Measurements from ENCODE around the gene CETN2. TPM values are rescaled to one million over a fixed set of nuclear protein-coding genes. Genes with fewer than 3 reads are reported as not detected.
"Not testable (repeated sequence)": the region's sequence is repeated elsewhere in the genome, so short reads cannot be mapped to it uniquely, and the experiment has no call there.

Gene CETN2
- total and polyA plus RNA-seq, 7 experiments from 2014 or later: 7.0 to 28.2 (median 8.2) TPM

DNA sequence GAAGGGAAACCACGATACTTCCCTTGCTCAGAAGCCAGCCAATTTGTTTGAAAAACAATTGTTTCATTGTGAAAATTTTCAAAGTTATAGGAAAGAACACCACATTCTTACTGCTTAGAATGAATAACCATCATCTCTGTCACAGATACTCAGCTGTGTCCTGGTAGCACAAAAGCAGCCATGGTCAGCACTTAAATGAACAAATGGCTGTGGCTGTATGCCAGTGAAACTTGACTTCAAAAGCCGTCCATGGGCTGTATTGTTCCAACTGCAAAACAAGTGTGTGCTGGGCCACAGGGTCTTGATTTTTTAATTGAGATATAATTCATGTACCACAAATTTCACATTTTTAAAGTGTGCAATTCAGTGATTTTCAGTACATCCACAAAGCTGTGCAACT, 19.9 kb upstream of the CETN2 start:
- POLR2A ChIA-PET: interaction anchor here (0.6 kb wide), 1 partner anchor 1453 kb away, joined by 5 read pairs; the partner anchor contains the start of gene VMA21
- H3K27ac ChIP-seq (ENCODE audit: low read depth, low read length): no peak overlapping the region
- no peak for ATAC-seq
- peaks cover 0 to 5% (median 4%) of the 10 kb centered on the region in 3 experiments for H3K36me3 ChIP-seq (ENCODE audit: control insufficient read depth in 2 of 3, insufficient read depth in 3 of 3, low read length in 3 of 3)
- Mint-ChIP-seq H3K4me1 (peaks cover 0 to 11% (median 0%) of the 10 kb centered on the region in 7 donors), H3K27ac (no peak overlapping the region), H3K4me3 (no peak overlapping the region), H3K27me3 (no peaks in the 10 kb centered on the region), H3K36me3 (peaks cover 9 to 32% (median 23%) of the 10 kb centered on the region in 5 donors), H3K9me3 (no peaks in the 10 kb centered on the region)
- H3K27me3 ChIP-seq (ENCODE audit: control insufficient read depth in 2 of 2, insufficient read depth in 2 of 2, low read length in 2 of 2): no peaks in the 10 kb centered on the region
- intact Hi-C loops (cut with micrococcal nuclease): no loop called here
- no peak for DNase-seq
- CTCF ChIA-PET: no interaction called here
- no peak overlapping the region for H3K4me3 ChIP-seq (ENCODE audit: low read length)
- H3K9me3 ChIP-seq (ENCODE audit: control insufficient read depth in 2 of 3, low read length in 3 of 3): no peaks in the 10 kb centered on the region
- no peaks in the 10 kb centered on the region for H3K4me1 ChIP-seq (ENCODE audit: control insufficient read depth in 2 of 2, insufficient read depth in 2 of 2, low read length in 2 of 2)

- Histone ChIP-seq H3K9me3 (ENCODE audit: control insufficient read depth in 2 of 3, low read length in 3 of 3) (no peaks in the 10 kb centered on the region), H3K27me3 (ENCODE audit: control insufficient read depth in 2 of 2, insufficient read depth in 2 of 2, low read length in 2 of 2) (no peaks in the 10 kb centered on the region), H3K4me1 (ENCODE audit: control insufficient read depth in 2 of 2, insufficient read depth in 2 of 2, low read length in 2 of 2) (no peaks in the 10 kb centered on the region), H3K27ac (ENCODE audit: low read depth, low read length) (no peak overlapping the region), H3K36me3 (ENCODE audit: control insufficient read depth in 2 of 3, insufficient read depth in 3 of 3, low read length in 3 of 3) (peaks cover 0 to 5% (median 0%) of the 10 kb centered on the region in 3 experiments), H3K4me3 (ENCODE audit: low read length) (no peak overlapping the region)
- no peak for ATAC-seq
- Mint-ChIP-seq H3K4me3 (no peak overlapping the region), H3K36me3 (peaks cover 7 to 21% (median 14%) of the 10 kb centered on the region in 5 donors), H3K27me3 (no peaks in the 10 kb centered on the region), H3K4me1 (peaks cover 0 to 11% (median 0%) of the 10 kb centered on the region in 7 donors), H3K27ac (no peak overlapping the region), H3K9me3 (no peaks in the 10 kb centered on the region)
- DNase-seq: no peak
- POLR2A ChIA-PET: no interaction called here
- CTCF ChIA-PET: no interaction called here
- intact Hi-C loops (cut with micrococcal nuclease): no loop called here
Measured at GRCh38 chrX:152847281-152847680, 16.7 kb upstream of the CETN2 start.

DNA sequence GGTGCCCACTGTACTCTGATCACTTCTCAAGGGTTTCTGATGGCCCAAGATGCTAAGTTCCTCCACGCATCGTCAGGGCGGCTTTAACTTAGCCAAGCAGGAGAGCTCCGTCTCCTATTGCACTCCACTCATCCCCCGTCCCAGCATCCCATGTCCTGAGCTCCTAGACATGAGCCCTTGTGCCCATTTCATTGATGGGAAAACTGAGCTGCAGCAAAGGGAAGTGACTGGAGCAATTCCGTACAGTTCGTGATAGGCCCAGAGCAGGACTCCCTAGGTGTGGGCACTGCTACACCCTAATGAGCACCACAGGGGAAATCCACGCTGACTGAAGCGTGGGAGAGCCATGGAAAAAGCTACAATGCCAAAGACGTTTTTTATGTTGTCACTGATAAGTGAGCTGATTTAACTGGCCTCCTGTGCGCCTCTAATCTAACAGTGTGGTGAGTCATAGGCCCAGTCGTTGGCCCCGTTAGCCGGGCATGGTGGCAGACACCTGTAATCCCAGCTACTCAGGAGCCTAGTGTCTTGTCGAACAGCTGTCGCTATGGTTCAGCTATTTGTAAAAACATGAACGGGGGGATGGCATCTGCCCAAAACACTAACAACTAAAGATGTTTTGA, 15.2 kb upstream of the CETN2 start:
- intact Hi-C loops (cut with micrococcal nuclease): no loop called here
- peaks cover 0 to 5% (median 0%) of the 10 kb centered on the region in 3 experiments for H3K36me3 ChIP-seq (ENCODE audit: control insufficient read depth in 2 of 3, insufficient read depth in 3 of 3, low read length in 3 of 3)
- CTCF ChIA-PET: no interaction called here
- Mint-ChIP-seq H3K27me3 (no peaks in the 10 kb centered on the region), H3K27ac (no peak overlapping the region), H3K36me3 (peaks cover 0 to 10% (median 6%) of the 10 kb centered on the region in 5 donors), H3K9me3 (no peaks in the 10 kb centered on the region), H3K4me3 (no peak overlapping the region), H3K4me1 (peaks cover 0 to 7% (median 0%) of the 10 kb centered on the region in 7 donors)
- H3K4me1 ChIP-seq (ENCODE audit: control insufficient read depth in 2 of 2, insufficient read depth in 2 of 2, low read length in 2 of 2): no peaks in the 10 kb centered on the region
- DNase-seq (no peak), ATAC-seq (no peak)
- POLR2A ChIA-PET: no interaction called here
- no peak overlapping the region for H3K4me3 ChIP-seq (ENCODE audit: low read length)
- H3K27me3 ChIP-seq (ENCODE audit: control insufficient read depth in 2 of 2, insufficient read depth in 2 of 2, low read length in 2 of 2): no peaks in the 10 kb centered on the region
- H3K27ac ChIP-seq (ENCODE audit: low read depth, low read length): no peak overlapping the region
- no peaks in the 10 kb centered on the region for H3K9me3 ChIP-seq (ENCODE audit: control insufficient read depth in 2 of 3, low read length in 3 of 3)

GRCh38 chrX:152844256-152844655, 13.7 kb upstream of the CETN2 start:
- Mint-ChIP-seq H3K27me3 (no peaks in the 10 kb centered on the region), H3K4me3 (no peak overlapping the region), H3K9me3 (no peaks in the 10 kb centered on the region), H3K36me3 (peaks cover 0 to 9% (median 8%) of the 10 kb centered on the region in 5 donors), H3K27ac (no peak overlapping the region), H3K4me1 (peaks cover 0 to 11% (median 6%) of the 10 kb centered on the region in 7 donors)
- no peak for DNase-seq
- Histone ChIP-seq H3K9me3 (ENCODE audit: control insufficient read depth in 2 of 3, low read length in 3 of 3) (no peaks in the 10 kb centered on the region), H3K4me1 (ENCODE audit: control insufficient read depth in 2 of 2, insufficient read depth in 2 of 2, low read length in 2 of 2) (no peaks in the 10 kb centered on the region), H3K36me3 (ENCODE audit: control insufficient read depth in 2 of 3, insufficient read depth in 3 of 3, low read length in 3 of 3) (no peaks in the 10 kb centered on the region), H3K27ac (ENCODE audit: low read depth, low read length) (no peak overlapping the region), H3K27me3 (ENCODE audit: control insufficient read depth in 2 of 2, insufficient read depth in 2 of 2, low read length in 2 of 2) (no peaks in the 10 kb centered on the region), H3K4me3 (ENCODE audit: low read length) (no peak overlapping the region)
- ChIA-PET CTCF (no interaction called here), POLR2A (no interaction called here)
- intact Hi-C loops (cut with micrococcal nuclease): no loop called here
- ATAC-seq: no peak

GRCh38 chrX:152843852-152844251, 13.3 kb upstream of the CETN2 start:
- H3K27me3 ChIP-seq (ENCODE audit: control insufficient read depth in 2 of 2, insufficient read depth in 2 of 2, low read length in 2 of 2): no peaks in the 10 kb centered on the region
- no peaks in the 10 kb centered on the region for H3K4me1 ChIP-seq (ENCODE audit: control insufficient read depth in 2 of 2, insufficient read depth in 2 of 2, low read length in 2 of 2)
- H3K27ac ChIP-seq (ENCODE audit: low read depth, low read length): no peak overlapping the region
- H3K9me3 ChIP-seq (ENCODE audit: control insufficient read depth in 2 of 3, low read length in 3 of 3): no peaks in the 10 kb centered on the region
- Mint-ChIP-seq H3K4me1 (peaks cover 0 to 13% (median 6%) of the 10 kb centered on the region in 7 donors), H3K27ac (no peak overlapping the region), H3K4me3 (no peak overlapping the region), H3K9me3 (no peaks in the 10 kb centered on the region), H3K27me3 (no peaks in the 10 kb centered on the region), H3K36me3 (peaks cover 0 to 12% (median 8%) of the 10 kb centered on the region in 5 donors)
- ChIA-PET POLR2A (no interaction called here), CTCF (no interaction called here)
- intact Hi-C loops (cut with micrococcal nuclease): no loop called here
- H3K36me3 ChIP-seq (ENCODE audit: control insufficient read depth in 2 of 3, insufficient read depth in 3 of 3, low read length in 3 of 3): no peaks in the 10 kb centered on the region
- ATAC-seq: no peak
- no peak for DNase-seq
- no peak overlapping the region for H3K4me3 ChIP-seq (ENCODE audit: low read length)

DNA sequence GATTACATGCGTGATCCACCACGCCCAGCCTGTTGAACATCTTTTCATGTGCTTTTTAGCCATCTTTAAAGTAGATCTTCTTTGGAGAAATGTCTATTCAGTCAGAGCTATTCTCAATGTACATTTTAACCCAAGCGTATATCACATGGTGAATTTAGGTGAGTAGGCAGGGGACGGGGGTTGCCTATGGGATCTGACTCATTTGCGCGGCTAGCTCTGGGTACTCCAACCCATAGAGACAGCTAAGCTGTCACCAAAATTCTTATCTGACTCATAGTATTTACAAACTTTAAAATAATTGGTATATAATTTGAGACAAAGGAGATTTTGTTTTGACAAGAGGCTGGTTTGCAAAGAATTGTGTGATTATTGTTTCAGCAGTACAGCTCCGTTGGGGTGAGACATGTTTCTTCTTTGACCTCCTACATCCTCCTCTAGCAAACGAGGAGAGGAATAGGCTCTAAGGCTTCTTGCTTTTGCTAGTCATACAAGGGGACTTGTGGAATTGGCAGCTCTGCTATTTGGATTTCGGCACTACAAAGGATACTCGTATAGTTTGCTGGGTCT, 12.3 kb upstream of the CETN2 start:
- H3K36me3 ChIP-seq (ENCODE audit: control insufficient read depth in 2 of 3, insufficient read depth in 3 of 3, low read length in 3 of 3): no peaks in the 10 kb centered on the region
- Mint-ChIP-seq H3K9me3 (no peaks in the 10 kb centered on the region), H3K4me3 (no peak overlapping the region), H3K36me3 (peaks cover 0 to 12% (median 4%) of the 10 kb centered on the region in 5 donors), H3K27me3 (no peaks in the 10 kb centered on the region), H3K4me1 (peaks cover 7 to 19% (median 10%) of the 10 kb centered on the region in 7 donors), H3K27ac (no peak overlapping the region)
- no peak for DNase-seq
- no peaks in the 10 kb centered on the region for H3K27me3 ChIP-seq (ENCODE audit: control insufficient read depth in 2 of 2, insufficient read depth in 2 of 2, low read length in 2 of 2)
- no peaks in the 10 kb centered on the region for H3K4me1 ChIP-seq (ENCODE audit: control insufficient read depth in 2 of 2, insufficient read depth in 2 of 2, low read length in 2 of 2)
- no peaks in the 10 kb centered on the region for H3K9me3 ChIP-seq (ENCODE audit: control insufficient read depth in 2 of 3, low read length in 3 of 3)
- intact Hi-C loops (cut with micrococcal nuclease): no loop called here
- H3K4me3 ChIP-seq (ENCODE audit: low read length): no peak overlapping the region
- no peak for ATAC-seq
- no peak overlapping the region for H3K27ac ChIP-seq (ENCODE audit: low read depth, low read length)
- ChIA-PET CTCF (no interaction called here), POLR2A (no interaction called here)

DNA sequence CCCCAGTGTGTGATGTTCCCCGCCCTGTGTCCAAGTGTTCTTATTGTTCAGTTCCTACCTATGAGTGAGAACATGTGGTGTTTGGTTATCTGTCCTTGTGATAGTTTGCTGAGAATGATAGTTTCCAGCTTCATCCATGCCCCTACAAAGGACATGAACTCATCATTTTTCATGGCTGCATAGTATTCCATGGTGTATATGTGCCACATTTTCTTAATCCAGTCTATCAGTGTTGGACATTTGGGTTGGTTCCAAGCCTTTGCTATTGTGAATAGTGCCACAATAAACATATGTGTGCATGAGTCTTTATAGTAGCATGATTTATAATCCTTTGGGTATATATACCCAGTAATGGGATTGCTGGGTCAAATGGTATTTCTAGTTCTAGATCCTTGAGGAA, 4.9 kb upstream of the CETN2 start:
- H3K9me3 Mint-ChIP-seq; H3K9me3 ChIP-seq (ENCODE audit: control insufficient read depth in 2 of 3, low read length in 3 of 3); POLR2A ChIA-PET; DNase-seq; H3K36me3 ChIP-seq (ENCODE audit: control insufficient read depth in 2 of 3, insufficient read depth in 3 of 3, low read length in 3 of 3); H3K27ac Mint-ChIP-seq; H3K27me3 ChIP-seq (ENCODE audit: control insufficient read depth in 2 of 2, insufficient read depth in 2 of 2, low read length in 2 of 2); H3K27ac ChIP-seq (ENCODE audit: low read depth, low read length); H3K4me3 Mint-ChIP-seq; H3K4me3 ChIP-seq (ENCODE audit: low read length); H3K27me3 Mint-ChIP-seq; H3K4me1 ChIP-seq (ENCODE audit: control insufficient read depth in 2 of 2, insufficient read depth in 2 of 2, low read length in 2 of 2); ATAC-seq; CTCF ChIA-PET: not testable (repeated sequence)
- H3K36me3 Mint-ChIP-seq: peaks cover 0 to 24% (median 8%) of the 10 kb centered on the region in 5 donors
- intact Hi-C loops (cut with micrococcal nuclease): loop anchor here (10.0 kb wide), 1 partner anchor 1851 kb away; the partner anchor contains the start of gene HMGB3 (in 2 of the 2)
- peaks cover 21 to 43% (median 32%) of the 10 kb centered on the region in 7 donors for H3K4me1 Mint-ChIP-seq

All from naive thymus-derived CD4-positive, alpha-beta T cell (primary cell).